ENCODE measurements around the gene TP53RK.

TP53RK gene

GRCh38 chr20:46638134-46638897, 50.9 kb downstream of the TP53RK start:
- no peak for DNase-seq (ENCODE audit: low read depth in 1 of 2, low spot score in 1 of 2)
- TF ChIP-seq SPI1 (IDR thresholded peaks at IDR 0.05; ENCODE audit: borderline replicate concordance, low read depth) (no peak), POLR2AphosphoS5 (IDR thresholded peaks at IDR 0.05; ENCODE audit: low read depth) (no peak), CTCF (IDR thresholded peaks at IDR 0.05; ENCODE audit: insufficient read depth, low read length) (no peak), REST (IDR thresholded peaks at IDR 0.05; ENCODE audit: insufficient replicate concordance, low read depth) (no peak), GABPA (IDR thresholded peaks at IDR 0.05; ENCODE audit: low read depth) (no peak)
- Histone ChIP-seq H3K4me3 (replicated peaks; ENCODE audit: insufficient read depth, low read length) (no peak overlapping the region), H3K27me3 (ENCODE audit: insufficient read depth, poor library complexity, severe bottlenecking) (no peaks in the 10 kb centered on the region), H3K27ac (replicated peaks) (no peak overlapping the region)

GRCh38 chr20:46637427-46638133, 51.7 kb downstream of the TP53RK start:
- DNase-seq (ENCODE audit: low read depth in 1 of 2, low spot score in 1 of 2), result no peak
- Histone ChIP-seq H3K27me3 (ENCODE audit: insufficient read depth, poor library complexity, severe bottlenecking) (no peaks in the 10 kb centered on the region), H3K4me3 (replicated peaks; ENCODE audit: insufficient read depth, low read length) (no peak overlapping the region), H3K27ac (replicated peaks) (no peak overlapping the region)
- TF ChIP-seq CTCF (IDR thresholded peaks at IDR 0.05; ENCODE audit: insufficient read depth, low read length) (no peak), GABPA (IDR thresholded peaks at IDR 0.05; ENCODE audit: low read depth) (no peak), REST (IDR thresholded peaks at IDR 0.05; ENCODE audit: insufficient replicate concordance, low read depth) (no peak), POLR2AphosphoS5 (IDR thresholded peaks at IDR 0.05; ENCODE audit: low read depth) (no peak), SPI1 (IDR thresholded peaks at IDR 0.05; ENCODE audit: borderline replicate concordance, low read depth) (no peak)

GRCh38 chr20:46637020-46637419, 52.2 kb downstream of the TP53RK start:
- H3K27ac ChIP-seq (replicated peaks), result no peak overlapping the region
- DNase-seq (ENCODE audit: low read depth in 1 of 2, low spot score in 1 of 2), result no peak
- no peak for TF ChIP-seq SPI1 (IDR thresholded peaks at IDR 0.05; ENCODE audit: borderline replicate concordance, low read depth)
- TF ChIP-seq REST (IDR thresholded peaks at IDR 0.05; ENCODE audit: insufficient replicate concordance, low read depth), result no peak
- no peak for TF ChIP-seq CTCF (IDR thresholded peaks at IDR 0.05; ENCODE audit: insufficient read depth, low read length)
- no peak for TF ChIP-seq GABPA (IDR thresholded peaks at IDR 0.05; ENCODE audit: low read depth)
- H3K4me3 ChIP-seq (replicated peaks; ENCODE audit: insufficient read depth, low read length), result no peak overlapping the region
- H3K27me3 ChIP-seq (ENCODE audit: insufficient read depth, poor library complexity, severe bottlenecking), result no peaks in the 10 kb centered on the region
